Measurements from ENCODE around the gene DDX41. TPM values are rescaled to one million over a fixed set of nuclear protein-coding genes. Genes with fewer than 3 reads are reported as not detected.

DDX41 gene
- total RNA-seq, 2 experiments from 2014 or later = 169 to 224 TPM

GRCh38 chr5:177502886-177503285 is 13.9 kb downstream of the DDX41 start:
- TF ChIP-seq, protein P1, sequence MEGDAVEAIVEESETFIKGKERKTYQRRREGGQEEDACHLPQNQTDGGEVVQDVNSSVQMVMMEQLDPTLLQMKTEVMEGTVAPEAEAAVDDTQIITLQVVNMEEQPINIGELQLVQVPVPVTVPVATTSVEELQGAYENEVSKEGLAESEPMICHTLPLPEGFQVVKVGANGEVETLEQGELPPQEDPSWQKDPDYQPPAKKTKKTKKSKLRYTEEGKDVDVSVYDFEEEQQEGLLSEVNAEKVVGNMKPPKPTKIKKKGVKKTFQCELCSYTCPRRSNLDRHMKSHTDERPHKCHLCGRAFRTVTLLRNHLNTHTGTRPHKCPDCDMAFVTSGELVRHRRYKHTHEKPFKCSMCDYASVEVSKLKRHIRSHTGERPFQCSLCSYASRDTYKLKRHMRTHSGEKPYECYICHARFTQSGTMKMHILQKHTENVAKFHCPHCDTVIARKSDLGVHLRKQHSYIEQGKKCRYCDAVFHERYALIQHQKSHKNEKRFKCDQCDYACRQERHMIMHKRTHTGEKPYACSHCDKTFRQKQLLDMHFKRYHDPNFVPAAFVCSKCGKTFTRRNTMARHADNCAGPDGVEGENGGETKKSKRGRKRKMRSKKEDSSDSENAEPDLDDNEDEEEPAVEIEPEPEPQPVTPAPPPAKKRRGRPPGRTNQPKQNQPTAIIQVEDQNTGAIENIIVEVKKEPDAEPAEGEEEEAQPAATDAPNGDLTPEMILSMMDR (conservative IDR thresholded peaks at IDR 0.05; ENCODE audit: low read length) = no peak
- no peak for TF ChIP-seq EZH2phosphoT487 (IDR thresholded peaks at IDR 0.05; ENCODE audit: borderline replicate concordance, low read depth, low read length)
- H3K79me2 ChIP-seq (ENCODE audit: insufficient read depth, low read depth, low read length) = peaks cover 12% of the 10 kb centered on the region
- H3K27ac ChIP-seq (ENCODE audit: low read depth, low read length, poor library complexity, severe bottlenecking) = peak overlapping the region; percentile 94
- no peaks in the 10 kb centered on the region for H4K20me1 ChIP-seq (ENCODE audit: insufficient read depth, low read length)
- no peak for DNase-seq (ENCODE audit: low spot score)
- no peaks in the 10 kb centered on the region for H3K9me3 ChIP-seq (ENCODE audit: low read length)
- H3K4me3 ChIP-seq (ENCODE audit: low read depth, low read length, poor library complexity, severe bottlenecking) = peak overlapping the region; percentile 35
- POLR2A ChIA-PET = interaction anchor here (1.5 to 2.1 kb wide), 2 partner anchors 7 to 48 kb away, joined by 6 to 10 read pairs; partner anchors contain the start of gene DOK3
- H3K9me2 ChIP-seq (ENCODE audit: insufficient read depth, low read length) = no peaks in the 10 kb centered on the region
- peaks cover 56% of the 10 kb centered on the region for H3K36me3 ChIP-seq (ENCODE audit: insufficient read depth, low read length)
- intact Hi-C loops (cut with micrococcal nuclease; ENCODE audit: unreplicated experiment) = loop anchor here (10.0 kb wide), 1 partner anchor 612 kb away; the partner anchor contains the start of gene N4BP3
- no TSS peak for BruUV-seq (replicated peaks)
- peak overlapping the region; percentile 71 for H3K4me2 ChIP-seq (ENCODE audit: low read length)
- no peak overlapping the region for H2AFZ ChIP-seq (ENCODE audit: low read length)
- H3K4me1 ChIP-seq (ENCODE audit: insufficient read depth, low read length, poor library complexity, severe bottlenecking) = peaks cover 77% of the 10 kb centered on the region
- CTCF ChIA-PET (ENCODE audit: unreplicated experiment) = interaction anchor here (0.7 to 2.4 kb wide), 2 partner anchors 47 to 51 kb away, joined by 3 to 6 read pairs; no protein-coding TSS in a partner anchor

DNA sequence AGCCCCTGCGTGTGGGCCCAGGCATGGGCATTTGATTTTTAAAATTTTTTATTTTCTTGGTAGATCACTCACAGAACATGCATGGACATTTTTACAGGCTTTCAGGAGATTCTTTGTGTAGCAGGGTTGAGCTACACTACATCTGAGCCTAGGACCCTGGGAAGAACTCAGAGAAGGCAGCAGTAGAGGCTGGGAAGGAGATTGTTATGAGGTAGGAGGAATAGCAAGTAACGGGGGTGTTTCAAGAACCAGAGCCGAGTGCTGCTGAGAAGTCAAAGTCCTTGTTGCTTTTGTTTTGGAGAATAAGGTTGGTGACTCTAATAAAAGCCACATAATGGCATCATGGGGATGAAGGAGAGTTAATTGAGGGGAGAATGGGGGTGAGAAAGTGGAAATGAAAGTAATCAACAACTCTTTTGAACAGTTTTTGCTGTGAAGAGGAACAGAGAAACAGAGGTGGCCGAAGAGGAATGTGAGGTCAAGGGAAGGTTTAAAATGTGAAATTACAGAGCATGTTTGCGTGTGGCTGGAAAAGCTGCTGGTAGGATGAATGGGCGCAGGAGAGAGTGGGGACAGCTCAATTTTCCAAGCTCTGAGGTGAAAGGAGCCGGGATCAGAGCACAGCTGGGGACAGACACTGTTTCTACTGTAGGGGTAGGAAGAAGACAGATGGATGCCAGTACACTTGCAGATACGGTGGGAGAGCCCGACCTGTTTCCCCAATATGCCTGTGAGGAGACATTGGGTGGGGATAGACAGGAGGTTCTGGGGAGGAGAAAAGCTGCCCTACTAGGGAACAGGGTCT is 14.7 kb downstream of the DDX41 start:
- Histone ChIP-seq H3K36me3 (ENCODE audit: insufficient read depth, low read length) (peaks cover 48% of the 10 kb centered on the region), H3K9me3 (ENCODE audit: low read length) (no peaks in the 10 kb centered on the region), H3K27ac (ENCODE audit: low read depth, low read length, poor library complexity, severe bottlenecking) (peak overlapping the region; percentile 94), H3K4me3 (ENCODE audit: low read depth, low read length, poor library complexity, severe bottlenecking) (peak overlapping the region; percentile 35), H3K79me2 (ENCODE audit: insufficient read depth, low read depth, low read length) (peaks cover 4% of the 10 kb centered on the region), H4K20me1 (ENCODE audit: insufficient read depth, low read length) (no peaks in the 10 kb centered on the region), H3K9me2 (ENCODE audit: insufficient read depth, low read length) (no peaks in the 10 kb centered on the region), H2AFZ (ENCODE audit: low read length) (no peak overlapping the region), H3K4me2 (ENCODE audit: low read length) (peak overlapping the region; percentile 71), H3K4me1 (ENCODE audit: insufficient read depth, low read length, poor library complexity, severe bottlenecking) (peaks cover 70% of the 10 kb centered on the region)
- intact Hi-C loops (cut with micrococcal nuclease; ENCODE audit: unreplicated experiment) = loop anchor here (10.0 kb wide), 1 partner anchor 613 kb away; the partner anchor contains the start of gene N4BP3
- BruUV-seq (replicated peaks) = TSS peak; percentile 89
- DNase-seq (ENCODE audit: low spot score) = peak; percentile 74
- TF ChIP-seq EZH2phosphoT487 (IDR thresholded peaks at IDR 0.05; ENCODE audit: borderline replicate concordance, low read depth, low read length) = no peak
- TF ChIP-seq, protein P1 (conservative IDR thresholded peaks at IDR 0.05; ENCODE audit: low read length) = no peak
- ChIA-PET CTCF (ENCODE audit: unreplicated experiment) (interaction anchor here (0.7 to 2.4 kb wide), 2 partner anchors 47 to 51 kb away, joined by 3 to 6 read pairs; no protein-coding TSS in a partner anchor), POLR2A (interaction anchor here (0.7 to 2.1 kb wide), 3 partner anchors 8 to 47 kb away, joined by 3 to 10 read pairs (median 6); partner anchors contain the start of gene DOK3)
